Measurements from ENCODE around the gene IL1RN. TPM values are rescaled to one million over a fixed set of nuclear protein-coding genes. Genes with fewer than 3 reads are reported as not detected.

Gene IL1RN
- total RNA-seq, 1 experiment from 2014 or later: not detected

DNA sequence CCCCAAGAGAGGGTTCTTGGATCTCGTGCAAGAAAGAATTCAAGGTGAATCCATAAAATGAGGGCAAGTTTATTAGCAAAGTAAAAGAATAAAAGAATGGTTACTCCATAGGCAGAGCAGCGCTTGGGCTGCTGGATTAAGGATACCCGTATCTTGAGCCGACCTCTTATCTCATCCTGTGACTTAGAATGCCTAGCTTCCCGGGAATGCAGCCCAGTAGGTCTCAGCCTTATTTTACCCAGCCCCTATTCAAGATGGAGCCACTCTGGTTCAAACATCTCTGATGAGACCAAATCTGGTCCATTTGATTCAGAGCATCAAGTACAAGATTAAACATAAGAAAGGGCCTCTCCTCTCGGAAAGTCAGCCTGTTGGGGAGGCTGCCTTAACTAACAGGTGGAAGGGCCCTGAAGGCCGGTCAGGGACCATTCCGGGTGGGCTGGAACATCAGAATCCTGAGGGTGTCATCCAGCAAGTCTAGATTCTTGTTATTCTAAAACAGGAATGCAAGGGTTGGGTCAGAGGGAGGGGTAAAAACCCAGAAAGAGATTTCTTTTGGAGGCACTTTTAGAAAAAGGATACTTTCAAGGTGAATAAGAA is 52.1 kb downstream of the IL1RN start:
- CTCF ChIA-PET: no interaction called here
- POLR2A ChIA-PET: no interaction called here
- Histone ChIP-seq H3K36me3 (ENCODE audit: control insufficient read depth, insufficient read depth, low read length) (no peaks in the 10 kb centered on the region), H3K4me3 (ENCODE audit: low read depth in 2 of 2, low read length in 2 of 2) (no peak overlapping the region), H3K27me3 (ENCODE audit: control insufficient read depth, insufficient read depth, low read length) (no peaks in the 10 kb centered on the region), H3K4me1 (ENCODE audit: control insufficient read depth, insufficient read depth, low read length) (no peaks in the 10 kb centered on the region), H3K27ac (ENCODE audit: low read length) (no peak overlapping the region), H3K9me3 (ENCODE audit: control insufficient read depth, insufficient read depth, low read depth, low read length) (no peaks in the 10 kb centered on the region)
- ATAC-seq (no peak), DNase-seq (ENCODE audit: low read depth, low spot score) (no peak)
- intact Hi-C loops (cut with micrococcal nuclease; ENCODE audit: unreplicated experiment) (no loop called here), in situ Hi-C loops (cut with HindIII; ENCODE audit: low pct_unique_long_range_greater_than_20kb, low sequenced_read_pairs) (no loop called here)
- TF ChIP-seq, protein P1, sequence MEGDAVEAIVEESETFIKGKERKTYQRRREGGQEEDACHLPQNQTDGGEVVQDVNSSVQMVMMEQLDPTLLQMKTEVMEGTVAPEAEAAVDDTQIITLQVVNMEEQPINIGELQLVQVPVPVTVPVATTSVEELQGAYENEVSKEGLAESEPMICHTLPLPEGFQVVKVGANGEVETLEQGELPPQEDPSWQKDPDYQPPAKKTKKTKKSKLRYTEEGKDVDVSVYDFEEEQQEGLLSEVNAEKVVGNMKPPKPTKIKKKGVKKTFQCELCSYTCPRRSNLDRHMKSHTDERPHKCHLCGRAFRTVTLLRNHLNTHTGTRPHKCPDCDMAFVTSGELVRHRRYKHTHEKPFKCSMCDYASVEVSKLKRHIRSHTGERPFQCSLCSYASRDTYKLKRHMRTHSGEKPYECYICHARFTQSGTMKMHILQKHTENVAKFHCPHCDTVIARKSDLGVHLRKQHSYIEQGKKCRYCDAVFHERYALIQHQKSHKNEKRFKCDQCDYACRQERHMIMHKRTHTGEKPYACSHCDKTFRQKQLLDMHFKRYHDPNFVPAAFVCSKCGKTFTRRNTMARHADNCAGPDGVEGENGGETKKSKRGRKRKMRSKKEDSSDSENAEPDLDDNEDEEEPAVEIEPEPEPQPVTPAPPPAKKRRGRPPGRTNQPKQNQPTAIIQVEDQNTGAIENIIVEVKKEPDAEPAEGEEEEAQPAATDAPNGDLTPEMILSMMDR (IDR thresholded peaks at IDR 0.05): no peak
- TF ChIP-seq TCF7L2 (IDR thresholded peaks at IDR 0.05; ENCODE audit: low read depth, low read length) (no peak), SIN3A (IDR thresholded peaks at IDR 0.05; ENCODE audit: borderline replicate concordance, insufficient read depth, low read depth, low read length) (no peak), POLR2AphosphoS5 (IDR thresholded peaks at IDR 0.05; ENCODE audit: low read depth, low read length) (no peak)
- TF ChIP-seq, protein P2, sequence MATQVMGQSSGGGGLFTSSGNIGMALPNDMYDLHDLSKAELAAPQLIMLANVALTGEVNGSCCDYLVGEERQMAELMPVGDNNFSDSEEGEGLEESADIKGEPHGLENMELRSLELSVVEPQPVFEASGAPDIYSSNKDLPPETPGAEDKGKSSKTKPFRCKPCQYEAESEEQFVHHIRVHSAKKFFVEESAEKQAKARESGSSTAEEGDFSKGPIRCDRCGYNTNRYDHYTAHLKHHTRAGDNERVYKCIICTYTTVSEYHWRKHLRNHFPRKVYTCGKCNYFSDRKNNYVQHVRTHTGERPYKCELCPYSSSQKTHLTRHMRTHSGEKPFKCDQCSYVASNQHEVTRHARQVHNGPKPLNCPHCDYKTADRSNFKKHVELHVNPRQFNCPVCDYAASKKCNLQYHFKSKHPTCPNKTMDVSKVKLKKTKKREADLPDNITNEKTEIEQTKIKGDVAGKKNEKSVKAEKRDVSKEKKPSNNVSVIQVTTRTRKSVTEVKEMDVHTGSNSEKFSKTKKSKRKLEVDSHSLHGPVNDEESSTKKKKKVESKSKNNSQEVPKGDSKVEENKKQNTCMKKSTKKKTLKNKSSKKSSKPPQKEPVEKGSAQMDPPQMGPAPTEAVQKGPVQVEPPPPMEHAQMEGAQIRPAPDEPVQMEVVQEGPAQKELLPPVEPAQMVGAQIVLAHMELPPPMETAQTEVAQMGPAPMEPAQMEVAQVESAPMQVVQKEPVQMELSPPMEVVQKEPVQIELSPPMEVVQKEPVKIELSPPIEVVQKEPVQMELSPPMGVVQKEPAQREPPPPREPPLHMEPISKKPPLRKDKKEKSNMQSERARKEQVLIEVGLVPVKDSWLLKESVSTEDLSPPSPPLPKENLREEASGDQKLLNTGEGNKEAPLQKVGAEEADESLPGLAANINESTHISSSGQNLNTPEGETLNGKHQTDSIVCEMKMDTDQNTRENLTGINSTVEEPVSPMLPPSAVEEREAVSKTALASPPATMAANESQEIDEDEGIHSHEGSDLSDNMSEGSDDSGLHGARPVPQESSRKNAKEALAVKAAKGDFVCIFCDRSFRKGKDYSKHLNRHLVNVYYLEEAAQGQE (IDR thresholded peaks at IDR 0.05; ENCODE audit: insufficient read depth in 1 of 2, low read depth in 2 of 2, low read length in 1 of 2): no peak
- no TSS peak for BruUV-seq (replicated peaks)

DNA sequence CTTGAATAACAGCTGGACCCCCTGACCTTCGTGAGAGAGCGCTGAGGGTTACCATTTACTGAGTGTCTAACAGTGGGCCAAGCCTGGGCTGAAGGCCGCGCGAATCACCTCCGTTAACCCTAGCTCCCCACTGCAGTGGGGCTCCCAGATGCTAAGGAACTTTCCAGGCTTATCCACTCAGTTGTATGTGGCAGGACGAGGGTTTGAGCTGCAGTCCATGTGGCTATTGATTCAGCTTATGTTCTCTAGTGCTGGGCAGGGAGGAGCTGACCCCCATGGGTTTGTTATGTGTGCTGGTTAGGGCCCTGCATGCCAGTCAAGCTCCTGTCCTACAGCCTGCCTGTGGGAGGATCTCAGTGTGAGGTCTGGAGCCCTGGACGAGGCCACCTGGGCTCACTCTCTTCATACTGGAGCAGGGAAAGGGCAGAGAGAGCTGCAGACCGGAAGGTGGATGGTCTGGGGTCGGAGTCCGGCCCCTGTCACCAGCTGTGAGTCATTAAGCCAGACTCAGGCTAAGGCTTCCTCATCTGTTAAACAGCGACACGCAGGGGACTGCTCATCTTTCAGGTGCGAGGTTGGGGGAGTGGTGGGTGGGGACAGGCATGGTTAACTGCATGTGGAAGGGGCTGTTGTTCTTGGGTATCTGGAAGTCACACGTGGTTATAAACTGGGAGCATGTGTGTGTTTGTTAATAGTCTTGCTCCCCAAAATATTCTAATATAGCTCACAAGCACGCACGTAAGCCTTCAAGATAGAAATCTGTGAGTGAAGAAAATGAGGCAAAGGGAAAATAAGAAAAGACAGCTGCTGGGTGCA is 52.9 kb downstream of the IL1RN start:
- POLR2A ChIA-PET: no interaction called here
- ATAC-seq (no peak), DNase-seq (ENCODE audit: low read depth, low spot score) (no peak)

More for the DNA sequence above, 52.9 kb downstream of the IL1RN start:
- no peak for TF ChIP-seq SIN3A (IDR thresholded peaks at IDR 0.05; ENCODE audit: borderline replicate concordance, insufficient read depth, low read depth, low read length)
- TF ChIP-seq, protein P2 (IDR thresholded peaks at IDR 0.05; ENCODE audit: insufficient read depth in 1 of 2, low read depth in 2 of 2, low read length in 1 of 2): no peak
- no peak for TF ChIP-seq TCF7L2 (IDR thresholded peaks at IDR 0.05; ENCODE audit: low read depth, low read length)
- TF ChIP-seq, protein P1 (IDR thresholded peaks at IDR 0.05): no peak
- TF ChIP-seq POLR2AphosphoS5 (IDR thresholded peaks at IDR 0.05; ENCODE audit: low read depth, low read length): no peak
- Histone ChIP-seq H3K36me3 (ENCODE audit: control insufficient read depth, insufficient read depth, low read length) (no peaks in the 10 kb centered on the region), H3K27me3 (ENCODE audit: control insufficient read depth, insufficient read depth, low read length) (no peaks in the 10 kb centered on the region), H3K27ac (ENCODE audit: low read length) (no peak overlapping the region), H3K4me3 (ENCODE audit: low read depth in 2 of 2, low read length in 2 of 2) (no peak overlapping the region), H3K9me3 (ENCODE audit: control insufficient read depth, insufficient read depth, low read depth, low read length) (no peaks in the 10 kb centered on the region), H3K4me1 (ENCODE audit: control insufficient read depth, insufficient read depth, low read length) (no peaks in the 10 kb centered on the region)
- CTCF ChIA-PET: interaction anchor here (0.7 kb wide), 1 partner anchor 19 kb away, joined by 9 read pairs; no protein-coding TSS in a partner anchor
- in situ Hi-C loops (cut with HindIII; ENCODE audit: low pct_unique_long_range_greater_than_20kb, low sequenced_read_pairs): no loop called here
- intact Hi-C loops (cut with micrococcal nuclease; ENCODE audit: unreplicated experiment): no loop called here
- no TSS peak for BruUV-seq (replicated peaks)
